SU-DHL-6 (cell line): ENCODE measurements around the gene TEX101.
"Not testable (repeated sequence)": the region's sequence is repeated elsewhere in the genome, so short reads cannot be mapped to it uniquely, and the experiment has no call there.

Source experiments
- H2AFZ ChIP-seq: fragments of 200-600 bp; sonication (generic); 2 replicates; pipeline ENCODE4 v1.6.1; 2014; ENCODE audit warnings: low read depth, mild to moderate bottlenecking, moderate library complexity, mixed read lengths, antibody characterized with exemption, low read length; ENCODE audit not compliant: severe bottlenecking
- H3F3A ChIP-seq: fragments of 200-600 bp; shearing (Covaris generic); 2 replicates; pipeline ENCODE4 v1.6.0; 2016; ENCODE audit warnings: antibody characterized with exemption, mild to moderate bottlenecking; ENCODE audit not compliant: insufficient read depth
- H3K27ac ChIP-seq: fragments of 200-600 bp; sonication (generic); 2 replicates; pipeline ENCODE4 v1.5.1; 2016; ENCODE audit warnings: low read depth, mild to moderate bottlenecking, low read length, moderate library complexity, mixed read lengths
- H3K27me3 ChIP-seq: fragments of 200-600 bp; sonication (generic), shearing (Covaris generic); 2 replicates; pipeline ENCODE4 v1.6.0; 2014; ENCODE audit warnings: mild to moderate bottlenecking, low read length
- H3K36me3 ChIP-seq: fragments of 200-600 bp; sonication (generic); 2 replicates; pipeline ENCODE4 v1.6.1; 2014; ENCODE audit warnings: mild to moderate bottlenecking, low read length, mixed read lengths
- H3K4me2 ChIP-seq: fragments of 300-600, 200-600 bp; shearing (Covaris generic), sonication (generic); 2 replicates; pipeline ENCODE4 v1.6.0; 2014; ENCODE audit warnings: low read length, low read depth, mild to moderate bottlenecking; ENCODE audit not compliant: poor library complexity, severe bottlenecking
- H3K4me3 ChIP-seq: fragments of 200-600 bp; sonication (generic); 2 replicates; pipeline ENCODE4 v1.5.1; 2014; ENCODE audit warnings: antibody characterized with exemption, low read length, mild to moderate bottlenecking, mixed read lengths; ENCODE audit not compliant: insufficient read depth, poor library complexity, severe bottlenecking
- H3K79me2 ChIP-seq: fragments of 200-600 bp; sonication (generic); 2 replicates; pipeline ENCODE4 v1.6.1; 2014; ENCODE audit warnings: mild to moderate bottlenecking, low read length, moderate library complexity; ENCODE audit not compliant: insufficient read depth
- H3K9ac ChIP-seq: fragments of 200-600 bp; sonication (generic); 2 replicates; pipeline ENCODE4 v1.7.0; 2014; ENCODE audit warnings: mild to moderate bottlenecking, low read length
- H3K9me2 ChIP-seq: fragments of 200-600 bp; sonication (generic); replicated peaks from 2 replicates; pipeline ENCODE4 v1.6.1; 2014; ENCODE audit warnings: low read length; ENCODE audit not compliant: insufficient read depth
- H3K9me3 ChIP-seq: fragments of 200-600 bp; sonication (generic); 2 replicates; pipeline ENCODE4 v1.6.1; 2014; ENCODE audit warnings: low read length, mixed read lengths; ENCODE audit not compliant: insufficient read depth
- H4K20me1 ChIP-seq: fragments of 200-600 bp; sonication (generic); 2 replicates; pipeline ENCODE4 v1.6.1; 2014; ENCODE audit warnings: low read depth, mild to moderate bottlenecking, antibody characterized with exemption, low read length, moderate library complexity, mixed read lengths
- EZH2phosphoT487 ChIP-seq: fragments of 200-600 bp; sonication (generic), shearing (Covaris generic); conservative IDR thresholded peaks from 2 replicates; pipeline ENCODE4 v1.6.1; 2018; ENCODE audit warnings: mild to moderate bottlenecking, antibody characterized with exemption, low read length, moderate library complexity, mixed read lengths
- TF ChIP-seq, protein P1 (sequence below): fragments of 200-600 bp; sonication (generic); IDR thresholded peaks from one replicate; pipeline ENCODE4 v1.5.1; 2017; ENCODE audit warnings: antibody characterized with exemption, mild to moderate bottlenecking, low read length, moderate library complexity; ENCODE audit not compliant: insufficient read depth, poor library complexity, severe bottlenecking

The TEX101 gene

DNA sequence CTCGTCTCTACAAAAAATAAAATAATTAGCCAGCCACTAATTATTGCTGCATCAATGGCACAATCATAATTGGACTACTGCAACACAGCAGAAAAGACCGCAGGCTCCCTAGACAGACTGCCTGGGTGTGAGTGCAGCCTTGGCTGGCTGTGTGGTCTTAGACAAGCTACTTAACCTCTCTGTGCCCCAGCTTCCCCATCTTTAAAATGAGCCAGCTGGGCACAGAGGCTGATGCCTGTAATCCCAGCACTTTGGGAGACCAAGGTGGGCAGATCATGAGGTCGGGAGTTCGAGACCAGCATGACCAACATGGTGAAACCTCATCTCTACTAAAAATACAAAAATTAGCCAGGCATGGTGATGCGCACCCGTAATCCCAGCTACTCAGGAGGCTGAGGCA is 19.0 kb downstream of the TEX101 start:
- no peak overlapping the region for H3K9ac ChIP-seq
- H3K4me3 ChIP-seq, result no peak overlapping the region
- H3K27me3 ChIP-seq, result no peaks in the 10 kb centered on the region
- no peak for TF ChIP-seq EZH2phosphoT487
- TF ChIP-seq, protein P1, sequence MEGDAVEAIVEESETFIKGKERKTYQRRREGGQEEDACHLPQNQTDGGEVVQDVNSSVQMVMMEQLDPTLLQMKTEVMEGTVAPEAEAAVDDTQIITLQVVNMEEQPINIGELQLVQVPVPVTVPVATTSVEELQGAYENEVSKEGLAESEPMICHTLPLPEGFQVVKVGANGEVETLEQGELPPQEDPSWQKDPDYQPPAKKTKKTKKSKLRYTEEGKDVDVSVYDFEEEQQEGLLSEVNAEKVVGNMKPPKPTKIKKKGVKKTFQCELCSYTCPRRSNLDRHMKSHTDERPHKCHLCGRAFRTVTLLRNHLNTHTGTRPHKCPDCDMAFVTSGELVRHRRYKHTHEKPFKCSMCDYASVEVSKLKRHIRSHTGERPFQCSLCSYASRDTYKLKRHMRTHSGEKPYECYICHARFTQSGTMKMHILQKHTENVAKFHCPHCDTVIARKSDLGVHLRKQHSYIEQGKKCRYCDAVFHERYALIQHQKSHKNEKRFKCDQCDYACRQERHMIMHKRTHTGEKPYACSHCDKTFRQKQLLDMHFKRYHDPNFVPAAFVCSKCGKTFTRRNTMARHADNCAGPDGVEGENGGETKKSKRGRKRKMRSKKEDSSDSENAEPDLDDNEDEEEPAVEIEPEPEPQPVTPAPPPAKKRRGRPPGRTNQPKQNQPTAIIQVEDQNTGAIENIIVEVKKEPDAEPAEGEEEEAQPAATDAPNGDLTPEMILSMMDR, result no peak
- H3F3A ChIP-seq, result no peaks in the 10 kb centered on the region
- no peaks in the 10 kb centered on the region for H3K9me2 ChIP-seq
- no peak overlapping the region for H2AFZ ChIP-seq
- no peaks in the 10 kb centered on the region for H3K9me3 ChIP-seq
- no peaks in the 10 kb centered on the region for H4K20me1 ChIP-seq
- no peak overlapping the region for H3K4me2 ChIP-seq
- H3K36me3 ChIP-seq, result no peaks in the 10 kb centered on the region
- no peak overlapping the region for H3K27ac ChIP-seq
- no peaks in the 10 kb centered on the region for H3K79me2 ChIP-seq

DNA sequence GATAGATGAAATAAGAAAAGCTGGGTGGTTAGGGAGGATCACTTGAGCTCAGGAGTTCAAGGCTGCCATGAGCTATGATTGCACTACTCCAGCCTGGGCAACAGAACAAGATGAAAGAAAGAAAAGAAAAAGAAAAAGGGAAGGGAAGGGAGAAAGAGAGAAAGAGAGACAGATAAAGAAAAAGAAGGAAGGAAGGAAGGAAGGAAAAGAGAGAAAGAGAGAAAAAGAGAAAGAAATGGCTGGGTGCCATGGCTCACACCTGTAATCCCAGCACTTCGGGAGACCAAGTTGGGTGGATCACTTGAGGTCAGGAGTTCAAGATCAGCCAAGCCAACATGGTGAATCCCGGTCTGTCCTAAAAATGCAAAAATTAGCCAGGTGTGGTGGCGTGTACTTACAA is 21.1 kb downstream of the TEX101 start:
- TF ChIP-seq EZH2phosphoT487, result no peak
- TF ChIP-seq, protein P1, result no peak
- H3K79me2 ChIP-seq, result no peaks in the 10 kb centered on the region
- no peak overlapping the region for H3K4me2 ChIP-seq
- H3F3A ChIP-seq, result no peaks in the 10 kb centered on the region
- H4K20me1 ChIP-seq, result no peaks in the 10 kb centered on the region
- H3K36me3 ChIP-seq, result no peaks in the 10 kb centered on the region
- no peak overlapping the region for H3K9ac ChIP-seq
- no peaks in the 10 kb centered on the region for H3K9me2 ChIP-seq
- H3K4me3 ChIP-seq, result no peak overlapping the region
- no peaks in the 10 kb centered on the region for H3K9me3 ChIP-seq
- H2AFZ ChIP-seq, result no peak overlapping the region
- no peak overlapping the region for H3K27ac ChIP-seq
- H3K27me3 ChIP-seq, result no peaks in the 10 kb centered on the region

DNA sequence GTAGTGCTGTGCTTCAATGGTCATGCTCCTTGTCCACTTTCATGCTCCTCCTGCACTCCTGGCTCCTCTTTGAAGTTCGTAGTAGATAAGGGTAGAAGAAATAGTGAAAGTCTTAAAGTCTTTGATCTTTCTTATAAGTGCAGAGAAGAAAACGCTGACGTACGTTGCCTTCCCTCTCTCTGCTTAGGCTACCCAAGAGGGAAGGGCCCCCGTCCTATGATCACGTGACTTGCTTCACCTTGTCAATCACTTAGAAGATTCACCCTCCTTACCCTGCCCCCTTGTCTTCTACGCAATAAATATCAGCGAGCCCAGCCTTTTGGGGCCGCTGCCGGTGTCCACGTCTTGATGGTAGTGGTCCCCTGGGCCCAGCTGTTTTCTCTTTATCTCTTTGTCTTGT is 22.6 kb downstream of the TEX101 start:
- not testable (repeated sequence) for H3K4me2 ChIP-seq, H3K79me2 ChIP-seq, H3K9me3 ChIP-seq, H3K27me3 ChIP-seq, H3K4me3 ChIP-seq, H4K20me1 ChIP-seq, H3K9me2 ChIP-seq, H3F3A ChIP-seq, H2AFZ ChIP-seq, H3K27ac ChIP-seq, H3K36me3 ChIP-seq, H3K9ac ChIP-seq

DNA sequence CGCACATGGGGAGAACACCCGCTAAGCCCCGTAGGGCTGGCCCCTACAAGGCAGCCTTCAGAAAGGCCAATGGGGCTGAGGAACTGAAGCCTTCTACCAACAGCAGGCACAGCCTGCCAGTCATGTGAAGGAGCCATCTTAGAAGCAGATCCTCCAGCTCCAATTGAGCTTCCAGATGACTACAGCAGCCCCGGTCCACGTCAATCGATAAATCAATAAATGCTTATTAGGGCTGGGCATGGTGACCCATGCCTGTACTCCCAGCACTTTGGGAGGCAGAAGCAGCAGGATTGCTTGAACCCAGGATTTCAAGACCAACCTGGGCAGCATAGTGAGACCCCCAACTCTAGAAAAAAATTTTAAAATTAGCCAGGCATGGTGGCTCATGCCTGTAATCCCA is 23.0 kb downstream of the TEX101 start:
- Histone ChIP-seq H3K27ac (no peak overlapping the region), H2AFZ (no peak overlapping the region), H3K4me3 (no peak overlapping the region), H3K9me2 (no peaks in the 10 kb centered on the region), H3K4me2 (no peak overlapping the region), H3K9me3 (no peaks in the 10 kb centered on the region), H3K36me3 (no peaks in the 10 kb centered on the region), H3K27me3 (no peaks in the 10 kb centered on the region), H3K9ac (no peak overlapping the region), H4K20me1 (no peaks in the 10 kb centered on the region), H3K79me2 (no peaks in the 10 kb centered on the region), H3F3A (no peaks in the 10 kb centered on the region)
- TF ChIP-seq, protein P1, result no peak
- TF ChIP-seq EZH2phosphoT487, result no peak
